Activated T-cell treated with anti-CD3 and anti-CD28 coated beads, Interleukin-2, amount 50 U/mL, for 4 hours (primary cell): ENCODE measurements around the gene RIIAD1. TPM values are rescaled to one million over a fixed set of nuclear protein-coding genes. Genes with fewer than 3 reads are reported as not detected.
A peak's percentile ranks its signal among the peaks of the same experiment; 100 is the strongest.
"Not testable (repeated sequence)": the region's sequence is repeated elsewhere in the genome, so short reads cannot be mapped to it uniquely, and the experiment has no call there.

Experiments used
- ATAC-seq, 2 donors: fragments of 200-7000 bp; cut with Tn5 transposase; one replicate each; pipeline ENCODE4 v1.10.0; 2021
- DNase-seq: peaks from one replicate; pipeline ENCODE4 v3.0.0-alpha.2; 2020
- H3K27me3 Mint-ChIP-seq: one replicate; pipeline ENCODE4 v1.8.0; 2021; ENCODE audit warnings: low read depth, mixed read lengths
- H3K36me3 Mint-ChIP-seq: one replicate; pipeline ENCODE4 v1.8.0; 2022; ENCODE audit warnings: mixed read lengths; ENCODE audit not compliant: insufficient read depth
- H3K4me1 Mint-ChIP-seq: one replicate; pipeline ENCODE4 v1.8.0; 2021; ENCODE audit warnings: low read depth, mixed read lengths
- H3K4me3 Mint-ChIP-seq: one replicate; pipeline ENCODE4 v1.8.0; 2021; ENCODE audit warnings: mild to moderate bottlenecking, moderate library complexity, mixed read lengths
- H3K9me3 Mint-ChIP-seq: one replicate; pipeline ENCODE4 v1.8.0; 2021; ENCODE audit warnings: mixed read lengths
- total RNA-seq, 3 donors: library from RNA; stranded (reverse); gene quantifications; one replicate each; pipeline ENCODE4 v1.2.1, GENCODE V29; 2021

The RIIAD1 gene
- total RNA-seq, 3 donors from 2014 or later: not detected

DNA sequence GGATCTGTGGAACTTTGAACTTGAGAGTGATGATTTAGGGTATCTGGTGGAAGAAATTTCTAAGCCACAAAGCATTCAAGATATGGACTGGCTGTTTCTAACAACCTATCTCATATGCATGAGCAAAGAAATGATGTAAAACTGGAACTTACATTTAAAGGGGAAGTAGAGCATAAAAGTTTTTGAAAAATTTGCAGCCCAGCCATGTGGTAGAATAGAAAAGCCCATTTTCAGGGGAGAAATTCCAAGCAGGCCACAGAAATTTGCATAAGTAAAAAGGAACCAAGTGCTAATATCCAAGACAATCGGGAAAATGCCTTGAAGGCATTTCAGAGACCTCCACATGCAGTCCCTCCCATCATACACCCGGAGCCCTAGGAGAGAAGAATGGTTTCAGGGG, 15.7 kb downstream of the RIIAD1 start:
- no peaks in the 10 kb centered on the region for H3K36me3 Mint-ChIP-seq
- peaks cover 11% of the 10 kb centered on the region for H3K9me3 Mint-ChIP-seq
- DNase-seq: no peak
- no peak overlapping the region for H3K4me3 Mint-ChIP-seq
- no peak for ATAC-seq
- H3K27me3 Mint-ChIP-seq: peaks cover 15% of the 10 kb centered on the region
- no peaks in the 10 kb centered on the region for H3K4me1 Mint-ChIP-seq

DNA sequence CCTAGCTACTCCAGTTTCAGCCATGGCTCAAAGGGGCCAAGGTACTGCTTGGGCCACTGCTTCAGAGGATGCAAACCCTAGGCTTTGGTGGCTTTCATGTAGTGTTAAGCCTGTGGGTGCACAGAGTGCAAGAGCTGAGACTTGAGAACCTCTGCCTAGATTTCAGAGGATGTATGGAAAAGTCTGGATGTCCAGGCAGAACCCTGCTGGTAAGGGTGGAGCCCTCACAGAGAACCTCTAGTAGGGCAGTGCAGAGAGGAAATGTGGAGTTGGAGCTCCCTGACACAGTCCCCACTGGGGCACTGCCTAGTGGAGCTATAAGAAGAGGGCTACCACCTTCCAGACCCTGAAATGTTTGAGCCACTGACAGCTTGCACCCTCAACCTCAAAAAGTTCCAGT, 16.2 kb downstream of the RIIAD1 start:
- no peaks in the 10 kb centered on the region for H3K4me1 Mint-ChIP-seq
- no peak for DNase-seq
- ATAC-seq: no peak
- no peak overlapping the region for H3K4me3 Mint-ChIP-seq
- peaks cover 12% of the 10 kb centered on the region for H3K27me3 Mint-ChIP-seq
- peaks cover 11% of the 10 kb centered on the region for H3K9me3 Mint-ChIP-seq
- no peaks in the 10 kb centered on the region for H3K36me3 Mint-ChIP-seq

DNA sequence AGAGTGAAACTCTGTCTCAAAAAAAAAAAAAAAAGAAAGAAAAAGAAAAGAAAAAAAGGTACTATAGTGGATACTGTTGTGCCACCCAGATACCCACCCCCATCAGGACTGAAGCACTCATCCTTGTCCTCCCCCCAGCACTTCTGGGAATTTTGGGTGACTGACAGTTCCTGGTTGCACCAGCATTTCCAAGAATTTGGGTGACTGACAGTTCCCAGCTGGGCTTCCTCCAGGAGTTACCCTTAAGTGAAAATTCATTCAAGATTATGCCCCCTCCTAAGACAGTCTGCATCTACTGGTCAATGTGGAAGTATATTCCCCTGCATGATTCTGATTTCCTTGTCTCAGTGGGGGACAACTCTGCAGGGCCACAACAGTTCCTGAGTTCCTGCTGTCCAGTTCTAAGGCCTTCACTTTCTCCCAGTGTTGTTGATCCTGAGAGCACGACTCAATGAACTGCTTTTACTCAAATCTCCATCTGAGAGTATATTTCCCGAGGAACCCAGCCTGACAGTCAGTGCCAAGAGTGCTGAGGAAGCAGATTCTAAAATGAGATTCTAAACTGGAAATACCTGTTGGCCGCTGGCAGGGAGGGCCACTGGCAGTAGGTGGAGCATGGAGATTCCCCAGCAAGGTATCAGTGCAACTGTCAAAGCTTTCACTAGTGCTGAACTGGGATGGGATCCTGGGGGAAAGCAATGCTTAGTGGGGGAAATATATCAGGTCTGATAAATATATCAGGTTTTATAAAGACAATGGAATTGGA, 18.5 kb downstream of the RIIAD1 start:
- Mint-ChIP-seq H3K27me3 (peaks cover 2% of the 10 kb centered on the region), H3K4me3 (no peak overlapping the region), H3K4me1 (no peaks in the 10 kb centered on the region), H3K9me3 (peaks cover 11% of the 10 kb centered on the region), H3K36me3 (no peaks in the 10 kb centered on the region)
- DNase-seq: no peak
- no peak for ATAC-seq

DNA sequence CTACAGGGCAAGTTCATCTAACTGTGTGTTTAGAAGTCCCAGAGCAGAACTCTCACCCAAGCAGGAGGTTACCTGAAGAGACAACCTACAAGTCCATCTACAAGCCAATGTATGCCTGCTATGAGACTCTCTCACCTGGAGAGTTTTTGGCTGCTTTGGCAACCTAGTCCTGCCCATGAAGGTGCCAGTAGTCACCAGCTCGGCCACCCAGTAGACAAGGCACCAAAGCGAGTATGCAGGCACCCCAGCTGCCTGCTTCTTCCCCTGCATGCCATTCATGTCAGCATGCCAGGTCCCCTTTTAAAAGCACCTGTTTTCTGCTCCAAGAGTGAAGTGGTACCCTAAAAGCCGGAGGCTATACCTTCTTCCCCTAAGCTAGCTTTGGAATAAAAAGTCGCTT, 20.2 kb downstream of the RIIAD1 start:
- no peaks in the 10 kb centered on the region for H3K4me1 Mint-ChIP-seq
- peaks cover 9% of the 10 kb centered on the region for H3K9me3 Mint-ChIP-seq
- H3K4me3 Mint-ChIP-seq: no peak overlapping the region
- H3K27me3 Mint-ChIP-seq: peaks cover 3% of the 10 kb centered on the region
- no peak for DNase-seq
- no peaks in the 10 kb centered on the region for H3K36me3 Mint-ChIP-seq
- no peak for ATAC-seq

DNA sequence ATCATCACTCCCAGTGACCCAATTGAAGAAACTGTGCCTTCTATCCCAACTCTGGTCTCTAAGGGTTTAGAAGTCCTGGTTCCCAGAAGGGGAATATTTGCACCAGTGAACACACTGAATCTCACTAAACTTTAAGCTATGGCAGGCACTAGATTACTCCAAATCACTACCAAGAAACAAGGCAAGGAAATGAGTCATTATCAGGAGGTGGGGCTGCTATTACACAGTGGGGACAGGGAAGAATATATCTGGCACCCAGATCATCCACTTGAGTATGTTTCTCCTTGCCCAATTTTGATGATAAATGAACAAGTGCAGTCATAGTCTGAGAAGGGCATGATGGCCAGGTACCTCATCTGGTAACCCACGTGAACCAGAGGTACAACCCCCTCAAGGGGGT, 35.0 kb downstream of the RIIAD1 start:
- Mint-ChIP-seq H3K36me3 (peaks cover 25% of the 10 kb centered on the region), H3K4me1 (peaks cover 5% of the 10 kb centered on the region), H3K4me3 (no peak overlapping the region), H3K9me3 (no peaks in the 10 kb centered on the region), H3K27me3 (peaks cover 5% of the 10 kb centered on the region)
- ATAC-seq (peak; percentile 57 to 69), DNase-seq (no peak)

DNA sequence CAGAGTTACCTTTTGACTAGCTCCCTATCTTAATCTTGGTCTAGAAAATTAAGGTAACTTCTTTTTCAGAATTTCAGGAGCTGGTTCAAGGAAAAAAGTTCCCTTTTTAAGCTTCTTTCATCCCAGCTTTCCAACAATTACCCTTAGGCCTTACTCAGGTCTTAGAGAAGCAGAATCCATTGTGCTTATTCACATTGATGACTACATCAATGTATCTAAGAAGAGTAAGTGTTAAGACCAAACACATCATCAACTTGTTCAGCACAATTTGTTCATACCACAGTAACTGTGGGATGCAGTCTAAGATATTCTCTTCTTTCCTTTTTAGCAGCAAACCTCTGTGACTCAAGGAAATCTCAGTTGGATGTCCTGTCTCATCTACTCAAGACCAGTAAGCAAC, 37.9 kb downstream of the RIIAD1 start:
- no peak overlapping the region for H3K4me3 Mint-ChIP-seq
- H3K27me3 Mint-ChIP-seq: no peaks in the 10 kb centered on the region
- no peaks in the 10 kb centered on the region for H3K9me3 Mint-ChIP-seq
- H3K36me3 Mint-ChIP-seq: peaks cover 33% of the 10 kb centered on the region
- no peak for DNase-seq
- no peak for ATAC-seq
- peaks cover 18% of the 10 kb centered on the region for H3K4me1 Mint-ChIP-seq

DNA sequence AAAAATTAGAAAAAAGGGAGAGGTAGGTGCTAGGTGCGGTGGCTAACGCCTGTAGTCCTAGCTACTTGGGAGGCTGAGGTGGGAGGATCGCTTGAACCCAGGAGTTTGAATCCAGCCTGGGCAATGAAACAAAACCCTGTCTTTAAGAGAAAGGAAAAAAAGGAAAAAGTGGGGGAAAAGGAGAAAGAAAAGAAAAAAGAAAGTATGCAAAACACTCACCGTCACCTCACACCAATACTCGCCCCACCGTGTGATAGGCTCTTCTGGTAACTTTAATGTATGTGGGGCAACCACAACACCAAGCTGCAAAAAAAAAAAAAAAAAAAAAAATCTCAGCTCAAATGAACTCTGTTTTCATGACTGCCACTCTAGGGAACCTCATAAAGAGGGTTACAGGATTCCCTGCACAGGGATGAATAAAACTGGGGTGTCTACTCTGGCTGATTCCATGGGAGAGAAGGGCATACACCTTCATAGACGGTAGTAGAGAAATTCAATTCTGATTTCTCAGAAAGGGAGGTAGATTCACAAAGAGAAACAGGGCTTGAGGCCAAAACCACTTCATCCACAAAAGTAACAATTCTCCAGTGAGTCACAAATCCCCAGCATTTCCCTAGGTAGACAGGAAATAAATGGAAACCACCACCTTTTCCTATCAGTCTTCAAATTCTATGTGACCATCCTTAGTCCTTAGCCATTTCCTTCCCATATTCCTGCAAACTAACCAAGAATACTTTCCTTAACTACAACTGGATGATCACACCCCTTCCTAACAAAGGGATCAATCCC, 39.5 kb downstream of the RIIAD1 start:
- Mint-ChIP-seq H3K4me3 (peak overlapping the region; percentile 19), H3K9me3 (no peaks in the 10 kb centered on the region), H3K36me3 (peaks cover 30% of the 10 kb centered on the region), H3K4me1 (peaks cover 21% of the 10 kb centered on the region), H3K27me3 (no peaks in the 10 kb centered on the region)
- ATAC-seq: no peak
- DNase-seq: no peak

DNA sequence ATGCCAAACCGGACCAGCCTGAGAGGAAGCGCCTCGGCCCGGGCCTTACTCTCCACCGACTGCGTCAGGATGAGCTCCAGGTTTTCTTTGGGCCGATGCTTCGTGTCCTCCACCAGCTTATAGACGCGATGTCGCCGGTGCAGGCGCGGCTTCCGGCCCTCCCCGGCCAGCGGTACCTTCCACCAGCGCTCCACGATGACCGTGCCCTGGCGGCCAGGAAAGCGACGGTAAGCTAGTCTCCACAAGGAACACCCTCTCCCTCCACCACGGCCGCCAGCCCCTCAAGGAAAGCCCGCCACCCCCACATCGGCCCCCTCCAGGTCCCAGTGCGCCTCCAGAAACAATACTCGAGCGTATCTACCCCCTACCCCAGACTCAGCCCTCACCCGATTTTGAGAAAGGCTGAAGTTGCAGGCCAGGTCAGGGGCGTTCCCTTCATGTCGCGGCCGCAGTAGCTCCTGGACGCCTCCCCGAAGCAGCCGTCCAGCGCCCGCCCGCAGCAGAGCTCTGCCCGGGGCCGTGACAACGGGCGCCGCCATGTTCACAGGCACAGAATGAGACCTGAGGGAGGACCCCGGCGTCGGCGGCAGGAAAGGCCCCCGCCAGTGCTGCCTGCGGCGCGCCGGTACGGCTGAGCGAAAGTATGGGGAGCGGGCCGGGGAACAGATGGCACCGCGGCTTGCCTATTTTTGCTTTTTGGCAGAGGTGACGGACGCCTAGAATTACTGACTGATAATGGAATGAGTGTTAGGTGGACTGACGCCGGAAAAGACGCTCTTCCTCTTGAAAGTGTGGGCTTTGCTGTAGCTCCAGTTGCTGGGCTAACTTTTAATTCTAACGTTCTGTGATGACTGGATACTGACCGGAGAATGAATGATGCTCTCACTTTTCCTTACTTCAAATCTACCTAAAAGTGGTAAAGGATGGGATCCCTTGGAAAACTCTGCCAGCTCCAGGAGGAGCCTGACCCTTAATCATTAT, 41.9 kb downstream of the RIIAD1 start, which contains the start of gene MRPL9:
MRPL9 (minus strand) TSS at position 556 of the 981 bp plus-strand sequence; CDS start at position 539, 17 bp downstream.
- Mint-ChIP-seq H3K4me1 (peaks cover 15% of the 10 kb centered on the region), H3K27me3 (no peaks in the 10 kb centered on the region), H3K4me3 (peak within 1 kb of the TSS; percentile 94), H3K36me3 (peaks cover 20% of the 10 kb centered on the region), H3K9me3 (no peaks in the 10 kb centered on the region)
- ATAC-seq: peak; percentile 100
- DNase-seq: peak; percentile 81

DNA sequence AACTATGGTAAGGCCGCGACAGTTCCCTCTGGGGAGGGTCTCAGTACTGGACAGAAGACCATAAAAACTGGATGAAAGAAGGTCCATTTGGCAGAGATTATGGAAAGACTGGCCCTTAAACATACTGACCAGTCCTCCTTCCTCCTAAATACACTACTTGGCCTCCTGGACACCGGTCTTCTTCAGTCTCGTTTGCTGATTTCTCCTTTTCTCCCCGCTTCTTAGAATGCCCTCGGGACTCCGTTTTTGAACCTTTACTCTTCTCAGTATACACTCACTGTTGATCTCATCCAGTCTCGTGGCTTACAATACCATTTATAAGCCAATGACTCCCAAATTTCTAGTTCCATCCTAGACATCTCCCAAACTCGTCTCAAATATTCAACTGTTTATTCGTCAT, 42.7 kb downstream of the RIIAD1 start:
- Mint-ChIP-seq H3K9me3 (no peaks in the 10 kb centered on the region), H3K4me3 (peak overlapping the region; percentile 94), H3K36me3 (peaks cover 20% of the 10 kb centered on the region), H3K4me1 (peaks cover 15% of the 10 kb centered on the region), H3K27me3 (no peaks in the 10 kb centered on the region)
- no peak for DNase-seq
- no peak for ATAC-seq

DNA sequence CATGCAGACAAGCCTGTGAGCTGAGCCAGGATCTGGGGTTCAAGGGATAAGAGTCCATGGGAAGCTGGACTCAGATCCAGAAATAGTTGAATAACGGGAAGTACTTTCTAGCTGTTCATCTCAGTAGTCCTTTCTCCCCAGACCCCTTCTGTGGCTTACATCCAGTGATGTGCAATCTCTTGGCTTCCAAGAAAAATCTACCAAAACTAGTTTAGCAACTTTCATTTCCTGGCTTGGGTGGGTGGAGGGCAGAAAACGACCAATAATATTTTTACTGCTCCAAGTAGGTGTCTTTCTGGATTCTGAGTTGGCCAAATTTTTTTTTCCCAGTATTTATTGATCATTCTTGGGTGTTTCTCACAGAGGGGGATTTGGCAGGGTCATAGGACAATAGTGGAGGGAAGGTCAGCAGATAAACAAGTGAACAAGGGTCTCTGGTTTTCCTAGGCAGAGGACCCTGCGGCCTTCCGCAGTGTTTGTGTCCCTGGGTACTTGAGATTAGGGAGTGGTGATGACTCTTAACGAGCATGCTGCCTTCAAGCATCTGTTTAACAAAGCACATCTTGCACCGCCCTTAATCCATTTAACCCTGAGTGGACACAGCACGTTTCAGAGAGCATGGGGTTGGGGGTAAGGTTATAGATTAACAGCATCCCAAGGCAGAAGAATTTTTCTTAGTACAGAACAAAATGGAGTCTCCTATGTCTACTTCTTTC, 47.2 kb downstream of the RIIAD1 start:
- ATAC-seq, DNase-seq, H3K27me3 Mint-ChIP-seq, H3K36me3 Mint-ChIP-seq, H3K9me3 Mint-ChIP-seq, H3K4me1 Mint-ChIP-seq, H3K4me3 Mint-ChIP-seq: not testable (repeated sequence)

DNA sequence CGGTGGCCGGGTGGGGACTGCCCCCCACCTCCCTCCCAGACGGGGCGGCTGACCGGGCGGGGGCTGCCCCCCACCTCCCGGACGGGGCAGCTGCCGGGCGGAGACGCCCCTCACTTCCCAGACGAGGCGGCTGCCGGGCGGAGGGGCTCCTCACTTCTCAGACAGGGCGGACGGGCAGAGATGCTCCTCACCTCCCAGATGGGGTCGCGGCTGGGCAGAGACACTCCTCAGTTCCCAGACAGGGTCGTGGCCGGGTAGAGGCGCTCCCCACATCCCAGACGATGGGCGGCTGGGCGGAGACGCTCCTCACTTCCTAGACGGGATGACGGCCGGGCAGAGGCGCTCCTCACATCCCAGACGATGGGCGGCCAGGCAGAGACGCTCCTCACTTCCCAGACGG, 47.9 kb downstream of the RIIAD1 start:
- not testable (repeated sequence) for H3K4me1 Mint-ChIP-seq, H3K9me3 Mint-ChIP-seq, H3K4me3 Mint-ChIP-seq, DNase-seq, H3K27me3 Mint-ChIP-seq, ATAC-seq, H3K36me3 Mint-ChIP-seq

DNA sequence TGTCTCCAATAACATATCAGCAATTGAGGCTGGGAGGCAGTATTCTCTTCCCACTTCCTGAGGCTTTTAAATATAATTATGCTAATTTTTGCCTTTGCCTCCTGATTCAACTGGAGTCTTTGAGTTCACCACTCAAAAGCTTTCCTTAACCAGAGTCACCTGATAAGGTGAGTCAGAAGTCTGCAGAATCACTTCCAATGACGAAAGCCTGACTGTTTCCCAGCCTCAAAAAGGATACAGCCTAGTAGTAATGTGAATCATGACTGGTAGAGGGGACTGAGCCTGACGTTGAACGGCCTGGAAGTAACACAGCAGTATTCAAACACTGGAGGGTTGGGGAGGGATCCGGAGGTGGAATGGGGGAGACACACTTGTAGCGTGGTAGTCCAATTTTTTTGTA, 52.4 kb downstream of the RIIAD1 start:
- Mint-ChIP-seq H3K4me1 (no peaks in the 10 kb centered on the region), H3K4me3 (no peak overlapping the region), H3K9me3 (no peaks in the 10 kb centered on the region), H3K36me3 (peaks cover 23% of the 10 kb centered on the region), H3K27me3 (no peaks in the 10 kb centered on the region)
- DNase-seq (no peak), ATAC-seq (no peak)

DNA sequence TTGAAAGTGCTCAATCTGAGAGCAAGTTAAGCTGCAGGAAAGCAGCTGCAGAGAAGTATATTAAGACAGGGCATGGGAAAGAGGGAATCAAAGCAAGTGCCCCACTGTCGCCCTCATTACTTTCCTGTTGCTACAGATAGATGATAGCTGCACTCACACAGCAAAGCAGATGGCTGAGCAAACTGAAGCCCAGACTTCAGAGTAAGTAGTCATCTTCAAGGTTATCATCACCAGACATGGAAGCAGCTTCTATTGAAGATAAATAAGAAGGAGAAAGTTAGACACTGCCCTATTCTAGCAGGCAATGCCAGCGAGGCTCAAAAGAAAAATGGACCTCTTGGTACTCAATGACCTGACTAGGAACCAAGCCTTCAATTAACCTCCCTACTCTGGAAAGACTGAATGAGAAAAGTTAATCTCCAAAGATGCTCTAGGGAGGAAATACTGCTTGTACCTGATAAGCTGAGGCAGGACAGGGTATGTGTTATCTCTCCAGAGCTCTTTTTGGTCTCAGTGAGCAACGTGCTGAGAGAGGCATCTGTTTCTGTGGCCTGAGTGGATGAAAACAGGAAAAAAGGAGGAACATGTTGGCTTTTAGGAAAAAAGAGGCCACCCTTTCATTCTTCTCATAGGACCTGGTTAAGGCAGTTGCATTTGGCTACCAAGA, 53.1 kb downstream of the RIIAD1 start:
- DNase-seq (no peak), ATAC-seq (no peak)
- Mint-ChIP-seq H3K36me3 (peaks cover 29% of the 10 kb centered on the region), H3K27me3 (no peaks in the 10 kb centered on the region), H3K4me1 (no peaks in the 10 kb centered on the region), H3K4me3 (no peak overlapping the region), H3K9me3 (no peaks in the 10 kb centered on the region)
